IMR-90 (cell line): ENCODE data around the gene NECTIN4. TPM values are rescaled to one million over a fixed set of nuclear protein-coding genes. Genes with fewer than 3 reads are reported as not detected.

Experiments
- ATAC-seq: fragments of 200-7000 bp; cut with Tn5 transposase; 2 replicates; pipeline ENCODE4 v1.9.1; 2020; ENCODE audit warnings: low read depth, mild to moderate bottlenecking, moderate library complexity
- BruUV-seq: library from RNA; stranded (reverse); fragments of 400-500 nt; replicated peaks from 2 replicates; lab custom pipeline; 2021; lab: Mats Ljungman, UMichigan
- CTCF ChIA-PET: fragments of 300-600 bp; formaldehyde crosslinking; extraction: SDS; loops from one replicate; lab custom pipeline; 2021; ENCODE audit warnings: antibody characterized with exemption; lab: Yijun Ruan, JAX
- POLR2A ChIA-PET: fragments of 300-600 bp; sonication (Branson Sonifier 250); formaldehyde crosslinking; loops from one replicate; lab custom pipeline; 2022; ENCODE audit warnings: antibody characterized with exemption; ENCODE audit not compliant: unreplicated experiment; lab: Charles Lee
- DNase-seq: peaks from one replicate; pipeline ENCODE4 v3.0.0; 2013
- H2AFZ ChIP-seq: replicated peaks from 2 replicates; pipeline ENCODE3; 2013; ENCODE audit warnings: low read length, mild to moderate bottlenecking; ENCODE audit not compliant: poor library complexity
- H2AK5ac ChIP-seq: 2 replicates; pipeline ENCODE4 v1.6.1; 2013; ENCODE audit warnings: low read depth, low read length, inconsistent platforms
- H2AK9ac ChIP-seq: replicated peaks from 2 replicates; pipeline ENCODE3; 2013; ENCODE audit warnings: mild to moderate bottlenecking, low read depth, low read length, moderate library complexity; ENCODE audit not compliant: poor library complexity
- H2BK120ac ChIP-seq: 2 replicates; pipeline ENCODE4 v1.6.1; 2013; ENCODE audit warnings: low read depth, low read length, inconsistent platforms
- H2BK15ac ChIP-seq: 3 replicates; pipeline ENCODE4 v1.6.1; 2013; ENCODE audit warnings: low read depth, low read length, inconsistent platforms
- H2BK20ac ChIP-seq: 2 replicates; pipeline ENCODE4 v1.6.1; 2013; ENCODE audit warnings: low read depth, mild to moderate bottlenecking, inconsistent platforms, low read length, moderate library complexity
- H2BK5ac ChIP-seq: 2 replicates; pipeline ENCODE4 v1.6.1; 2013; ENCODE audit warnings: mild to moderate bottlenecking, low read depth, low read length, inconsistent platforms; ENCODE audit not compliant: poor library complexity, severe bottlenecking
- H3K14ac ChIP-seq: replicated peaks from 2 replicates; pipeline ENCODE4 v1.6.1; 2013; ENCODE audit warnings: low read depth, low read length, inconsistent platforms
- H3K18ac ChIP-seq: 2 replicates; pipeline ENCODE4 v1.6.1; 2013; ENCODE audit warnings: low read depth, low read length, control low read depth
- H3K23ac ChIP-seq: 2 replicates; pipeline ENCODE4 v1.6.1; 2013; ENCODE audit warnings: low read depth, low read length, inconsistent platforms
- H3K27ac ChIP-seq: 2 replicates; pipeline ENCODE4 v1.5.1; 2013; ENCODE audit warnings: mild to moderate bottlenecking, control low read depth, low read length; ENCODE audit not compliant: insufficient read depth
- H3K27me3 ChIP-seq: 2 replicates; pipeline ENCODE4 v1.6.1; 2013; ENCODE audit warnings: low read length; ENCODE audit not compliant: control insufficient read depth, insufficient read depth
- H3K36me3 ChIP-seq: 2 replicates; pipeline ENCODE4 v1.6.1; 2013; ENCODE audit warnings: low read length, mixed read lengths; ENCODE audit not compliant: control insufficient read depth, insufficient read depth
- H3K4ac ChIP-seq: 2 replicates; pipeline ENCODE4 v1.6.1; 2013; ENCODE audit warnings: low read depth, low read length, inconsistent platforms
- H3K4me1 ChIP-seq: 2 replicates; pipeline ENCODE4 v1.6.1; 2013; ENCODE audit warnings: low read length, mixed read lengths; ENCODE audit not compliant: control insufficient read depth, insufficient read depth
- H3K4me2 ChIP-seq: 2 replicates; pipeline ENCODE4 v1.6.1; 2013; ENCODE audit warnings: low read depth, mild to moderate bottlenecking, control low read depth, low read length, moderate library complexity
- H3K4me3 ChIP-seq: 2 replicates; pipeline ENCODE4 v1.5.1; 2013; ENCODE audit warnings: low read depth, mild to moderate bottlenecking, control low read depth, low read length, moderate library complexity; ENCODE audit not compliant: insufficient read depth
- H3K56ac ChIP-seq: 2 replicates; pipeline ENCODE4 v1.6.1; 2013; ENCODE audit warnings: low read length, inconsistent platforms; ENCODE audit not compliant: insufficient read depth; ENCODE audit errors: extremely low read depth
- H3K79me1 ChIP-seq, 2 experiments: 2 replicates each; pipeline ENCODE4 v1.6.1; 2013; ENCODE audit warnings: low read length in 2 of 2, inconsistent platforms in 1 of 2, low read depth in 1 of 2
- H3K9ac ChIP-seq: 2 replicates; pipeline ENCODE4 v1.6.1; 2013; ENCODE audit warnings: low read depth, low read length, control low read depth
- H3K9me1 ChIP-seq: 2 replicates; pipeline ENCODE4 v1.6.1; 2013; ENCODE audit warnings: low read length, inconsistent platforms; ENCODE audit not compliant: insufficient read depth
- H3K9me3 ChIP-seq: 2 replicates; pipeline ENCODE4 v1.6.1; 2013; ENCODE audit warnings: low read length; ENCODE audit not compliant: control insufficient read depth, insufficient read depth
- H4K20me1 ChIP-seq: 2 replicates; pipeline ENCODE4 v1.6.1; 2013; ENCODE audit warnings: low read length, inconsistent platforms; ENCODE audit not compliant: insufficient read depth
- H4K5ac ChIP-seq: 2 replicates; pipeline ENCODE4 v1.6.1; 2013; ENCODE audit warnings: mild to moderate bottlenecking, low read depth, low read length, control low read depth
- H4K8ac ChIP-seq, 2 experiments: 2 replicates each; pipeline ENCODE4 v1.6.1; 2013; ENCODE audit warnings: low read depth in 2 of 2, low read length in 2 of 2, control low read depth in 1 of 2, inconsistent platforms in 1 of 2
- H4K91ac ChIP-seq: 2 replicates; pipeline ENCODE4 v1.6.1; 2013; ENCODE audit warnings: low read depth, low read length, inconsistent platforms; ENCODE audit not compliant: insufficient read depth
- CEBPB ChIP-seq: IDR thresholded peaks from 2 replicates; pipeline ENCODE4 v1.6.1; 2012; ENCODE audit warnings: low read depth, low read length, improper control_type of control experiment
- CHD1 ChIP-seq: IDR thresholded peaks from 2 replicates; pipeline ENCODE4 v1.6.1; 2012; ENCODE audit warnings: low read depth, low read length, improper control_type of control experiment
- MAZ ChIP-seq: IDR thresholded peaks from 2 replicates; pipeline ENCODE4 v1.6.1; 2012; ENCODE audit warnings: low read depth, mild to moderate bottlenecking, low read length, improper control_type of control experiment, moderate library complexity, borderline replicate concordance
- WGBS, 2 experiments: methylation state at CpG; one replicate each; pipeline versions ENCODE4 v1.1.5 to v1.1.7; 2013; ENCODE audit warnings: missing lambda C conversion rate in 2 of 2; ENCODE audit not compliant: insufficient read length in 1 of 2; ENCODE audit errors: extremely low coverage in 2 of 2; 5-methylcytosine and 5-hydroxymethylcytosine counted together
- dilution Hi-C: fragments of 300-500 bp; cut with HindIII; formaldehyde crosslinking; loops from one replicate; pipeline ENCODE4 v1.14.3; 2018; ENCODE audit warnings: low sequenced_read_pairs; ENCODE audit not compliant: unreplicated experiment
- in situ Hi-C: fragments of 300-500 bp; cut with MboI; formaldehyde crosslinking; loops from 3 replicates; pipeline ENCODE4 v1.14.3; 2019; ENCODE audit warnings: low sequenced_read_pairs, inconsistent platforms, mixed read lengths
- intact Hi-C: fragments of 100-400 bp; cut with micrococcal nuclease; formaldehyde crosslinking; loops from 2 replicates; pipeline ENCODE4 v1.10.0; 2022
- polyA plus RNA-seq, 3 experiments: library from polyadenylated mRNA; depleted of rRNA; stranded (reverse); fragments of >200 nt; gene quantifications; 2 replicates each; pipeline ENCODE4 v1.2.3, GENCODE V29; 2012; ENCODE audit warnings: low replicate concordance in 1 of 3
- total RNA-seq: library from RNA; depleted of rRNA; stranded (reverse); fragments of >200 nt; gene quantifications from 2 replicates; pipeline ENCODE4 v1.2.3, GENCODE V29; 2012

NECTIN4 gene
- total and polyA plus RNA-seq, 2 of the 4 experiments (the other 2 are of a cell fraction), result 0.18 to 0.24 TPM

GRCh38 chr1:161137881-161138280 is 48.5 kb upstream of the NECTIN4 start:
- intact Hi-C loops, result loop anchor here (2.0 kb wide), 1 partner anchor 411 kb away; no protein-coding TSS in a partner anchor
- Histone ChIP-seq H3K4ac (no peak overlapping the region), H3K23ac (no peak overlapping the region), H2AFZ (no peak overlapping the region), H4K5ac (no peak overlapping the region), H4K91ac (no peak overlapping the region), H3K27ac (no peak overlapping the region), H4K20me1 (no peaks in the 10 kb centered on the region; the same call in 1 of the 2 replicates), H3K36me3 (no peaks in the 10 kb centered on the region), H3K4me1 (no peaks in the 10 kb centered on the region), H4K8ac (no peak overlapping the region), H2AK9ac (no peak overlapping the region), H3K18ac (no peak overlapping the region), H2BK15ac (no peak overlapping the region), H2BK5ac (no peak overlapping the region), H3K9me3 (no peaks in the 10 kb centered on the region), H2BK120ac (no peak overlapping the region), H3K4me2 (no peak overlapping the region), H3K79me1 (peaks cover 13 to 41% of the 10 kb centered on the region in 2 experiments; a peak in 3 of 4 replicates), H3K4me3 (no peak overlapping the region), H2AK5ac (no peak overlapping the region), H2BK20ac (no peak overlapping the region), H3K56ac (no peak overlapping the region), H3K9me1 (no peaks in the 10 kb centered on the region; the same call in 1 of the 2 replicates), H3K9ac (no peak overlapping the region), H3K27me3 (no peaks in the 10 kb centered on the region), H3K14ac (no peak overlapping the region)
- POLR2A ChIA-PET, result no interaction called here
- in situ Hi-C loops, result no loop called here
- no peak for DNase-seq
- WGBS, 2 experiments, result no CpG with 5 or more reads among the region's 3 CpGs
- CTCF ChIA-PET, result no interaction called here
- no TSS peak for BruUV-seq
- TF ChIP-seq CHD1 (no peak), CEBPB (no peak), MAZ (no peak)
- ATAC-seq, result no peak
- dilution Hi-C loops, result no loop called here
